GM18505 (cell line): ENCODE measurements around the gene EIF4G2.
"Not testable (repeated sequence)": the region's sequence is repeated elsewhere in the genome, so short reads cannot be mapped to it uniquely, and the experiment has no call there.

Experiments used
- ATAC-seq: cut with Tn5 transposase; IDR thresholded peaks from one replicate; pipeline ENCODE4 v1.9.1; 2021; ENCODE audit not compliant: unreplicated experiment
- POLR2A ChIP-seq: IDR thresholded peaks from 4 replicates; pipeline ENCODE4 v1.6.1; 2011; ENCODE audit warnings: borderline replicate concordance; ENCODE audit not compliant: insufficient read depth, insufficient read length; ENCODE audit errors: extremely low read depth

Gene EIF4G2

DNA sequence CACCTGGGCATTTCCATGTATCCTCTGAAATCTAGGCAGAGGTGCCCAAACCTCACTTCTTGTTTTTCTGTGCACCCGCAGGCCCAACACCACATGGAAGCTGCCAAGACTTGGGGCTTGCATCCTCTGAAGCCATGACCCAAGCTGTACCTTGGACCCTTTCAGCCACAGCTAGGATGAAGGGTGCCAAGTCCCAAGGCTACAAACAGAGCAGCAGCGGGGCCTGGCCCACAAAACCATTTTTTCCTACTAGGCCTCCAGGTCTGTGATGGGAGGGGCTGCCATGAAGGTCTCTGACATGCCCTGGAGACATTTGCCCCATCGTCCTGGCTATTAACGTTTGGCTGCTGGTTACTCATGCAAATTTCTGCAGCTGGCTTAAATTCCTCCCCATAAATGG is 20.4 kb upstream of the EIF4G2 start:
- no peak for ATAC-seq
- TF ChIP-seq POLR2A: no peak

DNA sequence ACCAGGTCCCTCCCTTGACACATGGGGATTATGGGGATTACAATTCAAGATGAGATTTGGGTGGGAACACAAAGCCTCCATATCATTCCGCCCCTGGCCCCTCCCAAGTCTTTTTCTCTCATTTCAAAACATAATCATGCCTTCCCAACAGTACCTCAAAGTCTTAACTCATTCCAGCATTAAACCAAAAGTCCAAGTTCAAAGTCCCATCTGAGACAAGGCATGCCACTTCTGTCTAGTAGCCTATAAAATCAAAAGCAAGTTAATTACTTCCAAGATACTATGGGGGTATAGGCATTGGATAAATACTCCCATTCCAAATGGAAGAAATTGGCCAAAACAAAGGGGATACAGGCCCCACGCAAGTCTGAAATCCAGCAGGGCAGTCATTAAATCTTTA is 19.7 kb upstream of the EIF4G2 start:
- ATAC-seq: no peak
- no peak for TF ChIP-seq POLR2A

- no peak for ATAC-seq
- no peak for TF ChIP-seq POLR2A
Observed at GRCh38 chr11:10824888-10825287, 16.2 kb upstream of the EIF4G2 start.

DNA sequence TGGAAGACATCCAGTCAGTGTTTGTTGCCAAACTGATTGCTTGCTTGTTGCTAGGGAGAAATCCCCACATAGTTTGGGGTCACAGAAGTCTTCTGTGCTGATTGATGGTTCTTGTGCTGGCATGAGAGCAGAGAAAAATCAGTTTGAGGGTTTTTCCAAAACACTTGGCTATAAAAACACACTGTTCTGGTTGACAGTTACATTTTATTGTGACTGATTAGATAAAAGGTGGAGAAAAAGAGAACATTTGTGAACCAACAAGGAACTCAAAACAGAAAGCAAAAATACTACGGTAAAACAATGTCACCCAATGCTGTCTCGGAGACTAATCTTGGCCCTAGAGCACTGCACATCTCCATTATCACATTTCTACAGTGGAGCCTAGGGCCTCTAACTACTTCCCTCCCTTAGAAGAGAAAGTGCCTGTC is 14.4 kb upstream of the EIF4G2 start:
- no peak for TF ChIP-seq POLR2A
- no peak for ATAC-seq

DNA sequence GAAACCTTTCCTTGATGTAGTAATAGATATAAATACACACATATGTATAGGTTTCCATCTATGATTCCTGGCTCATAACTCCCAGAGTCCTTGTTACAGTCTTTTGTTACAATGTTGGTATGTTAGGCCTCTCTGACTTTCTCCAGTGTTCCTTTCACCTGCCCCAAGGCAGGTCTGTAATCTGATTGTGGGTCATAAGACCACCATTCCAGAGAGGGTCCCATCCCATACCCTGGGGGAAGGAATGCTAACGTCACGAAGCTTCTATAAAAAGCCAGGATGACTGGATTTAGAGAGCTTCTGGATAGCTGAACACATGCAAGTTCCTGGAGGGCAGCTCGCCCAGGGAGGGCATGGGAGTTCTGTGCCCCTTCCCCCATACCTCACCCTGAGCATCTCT is 13.8 kb upstream of the EIF4G2 start:
- not testable (repeated sequence) for ATAC-seq

- ATAC-seq: no peak
- no peak for TF ChIP-seq POLR2A
Observed at GRCh38 chr11:10818594-10818993, 9.9 kb upstream of the EIF4G2 start.

DNA sequence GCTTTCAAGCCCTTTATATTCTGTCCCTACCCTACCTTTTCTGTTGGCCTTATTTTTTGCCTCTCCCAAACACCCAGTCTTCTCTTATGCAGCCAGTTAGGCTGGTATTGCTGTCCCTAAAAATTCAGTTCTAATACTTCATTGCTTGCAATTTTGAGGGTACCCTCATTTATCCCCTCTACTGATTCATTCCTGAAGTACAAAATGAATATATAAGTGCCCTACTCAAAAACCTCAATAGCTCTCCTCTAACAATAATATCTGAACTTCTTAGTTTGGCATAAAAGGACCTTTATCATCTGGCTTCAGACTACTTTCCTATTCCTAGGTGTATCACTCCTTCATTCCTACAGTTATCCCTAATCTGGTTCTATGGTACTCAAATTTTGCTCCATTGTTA is 5.2 kb upstream of the EIF4G2 start:
- ATAC-seq: no peak
- TF ChIP-seq POLR2A: no peak

GRCh38 chr11:10809373-10810160 is 841 bp upstream of the EIF4G2 start:
- peak; percentile 12 for ATAC-seq

DNA sequence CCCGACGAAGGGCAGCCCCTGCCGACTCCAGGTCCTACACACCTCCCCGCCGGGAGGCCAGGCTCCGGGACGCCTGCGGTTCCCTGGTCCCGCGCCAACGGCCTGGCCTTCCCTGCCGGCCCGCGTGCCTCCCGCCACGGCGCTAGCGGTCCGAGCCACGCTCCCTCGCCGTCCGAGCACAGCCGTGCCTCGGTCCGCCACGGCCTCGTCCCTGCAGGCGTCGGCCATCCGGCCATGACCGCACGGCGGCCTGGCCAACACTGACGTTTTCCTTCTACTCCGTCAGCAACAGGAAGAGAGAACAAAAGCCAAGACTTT is 532 bp downstream of the EIF4G2 start:
- no peak for TF ChIP-seq POLR2A
- ATAC-seq: peak; percentile 12

More at GRCh38 chr11:10809373-10810160, 841 bp upstream of the EIF4G2 start:
- no peak for TF ChIP-seq POLR2A

DNA sequence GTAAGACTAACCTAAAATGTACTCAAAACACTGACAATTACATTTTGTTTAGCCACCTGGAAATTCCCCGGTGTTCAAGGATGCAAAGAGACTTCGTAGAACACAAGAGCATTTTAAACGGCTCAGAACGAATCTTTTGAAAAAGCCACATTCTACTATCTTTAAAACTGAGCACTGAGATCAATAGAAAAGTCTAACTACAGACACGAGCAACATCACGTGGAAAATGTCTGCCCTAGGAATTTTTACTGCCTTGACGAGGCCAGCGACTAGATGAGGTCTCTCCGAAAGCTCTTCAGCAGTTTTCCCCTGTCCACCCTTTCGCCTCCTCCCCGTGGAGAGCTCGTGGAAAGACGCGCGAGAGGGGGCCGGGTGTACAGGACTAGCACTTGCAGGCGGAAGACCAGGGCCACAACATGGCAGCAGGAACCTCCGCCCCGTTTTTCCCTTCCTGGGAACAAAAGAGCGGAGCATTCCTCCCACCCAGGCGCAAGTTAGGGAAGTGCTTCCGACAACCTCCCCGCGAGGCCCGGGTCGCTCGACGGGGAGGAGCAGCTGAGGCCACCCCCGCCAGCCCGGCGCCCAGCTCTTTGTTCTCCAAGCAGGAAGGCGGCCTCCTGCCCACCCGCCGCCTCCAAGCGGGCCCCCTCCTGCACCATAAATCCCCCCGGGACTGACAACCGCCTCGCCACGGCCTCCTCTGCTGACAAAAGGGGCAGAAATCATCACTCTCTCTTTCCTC is 1.1 kb downstream of the EIF4G2 start:
- peak; percentile 5 for ATAC-seq
- no peak for TF ChIP-seq POLR2A

GRCh38 chr11:10806206-10806605 is 2.5 kb downstream of the EIF4G2 start:
- no peak for TF ChIP-seq POLR2A
- no peak for ATAC-seq

- TF ChIP-seq POLR2A: no peak
- ATAC-seq: no peak
Observed at GRCh38 chr11:10805741-10806140, 3.0 kb downstream of the EIF4G2 start.

DNA sequence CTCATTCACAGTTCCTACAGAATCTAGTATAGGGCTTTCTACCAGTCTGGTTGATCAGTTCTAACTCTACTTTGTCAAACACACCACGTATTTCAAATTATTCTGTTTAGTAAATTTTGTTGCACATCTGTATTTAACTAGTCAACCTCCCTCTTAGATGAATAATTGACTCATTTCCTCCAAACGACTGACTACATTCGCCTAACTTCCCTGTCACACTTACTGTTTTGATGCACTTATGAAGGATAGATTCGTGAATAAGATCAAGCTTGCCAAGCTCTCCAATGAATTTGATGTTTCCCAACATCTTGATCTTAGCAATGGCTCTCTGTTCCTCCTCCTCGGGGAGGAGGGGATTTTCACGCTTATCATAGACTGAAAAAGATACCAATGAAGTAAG is 5.0 kb downstream of the EIF4G2 start:
- no peak for ATAC-seq
- TF ChIP-seq POLR2A: no peak

DNA sequence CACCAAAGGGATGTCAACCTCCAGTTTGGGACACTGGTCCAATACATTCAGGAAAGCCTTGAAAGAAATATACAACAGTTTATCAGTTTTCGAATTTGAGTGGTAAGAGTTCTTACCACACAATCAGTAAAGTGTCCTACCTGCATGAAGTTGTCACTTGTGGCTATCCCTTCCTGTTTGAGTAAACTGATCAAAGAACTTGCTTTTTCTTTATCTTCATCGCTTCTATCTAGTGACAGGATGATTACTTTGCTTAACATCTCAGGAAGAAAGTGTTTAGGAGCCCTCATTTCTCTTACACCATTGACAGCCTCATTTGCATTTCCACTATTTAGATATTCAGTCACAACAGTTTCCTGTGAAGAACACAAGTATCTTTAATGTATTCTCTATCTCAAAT is 8.4 kb downstream of the EIF4G2 start:
- TF ChIP-seq POLR2A: no peak
- no peak for ATAC-seq
